HCT116 (cell line): ENCODE data around the gene EFS.

ENCODE experiments used
- POLR2A ChIP-seq: IDR thresholded peaks from 2 replicates; pipeline ENCODE4 v1.7.0; 2011; ENCODE audit warnings: borderline replicate concordance; ENCODE audit not compliant: insufficient read depth, insufficient read length; ENCODE audit errors: extremely low read depth
- ZNF274 ChIP-seq: fragments of 200-500 bp; sonication (Bioruptor generic); IDR thresholded peaks from 2 replicates; pipeline ENCODE4 v1.6.1; 2014; ENCODE audit warnings: mild to moderate bottlenecking, low read depth, low read length, inconsistent platforms

DNA sequence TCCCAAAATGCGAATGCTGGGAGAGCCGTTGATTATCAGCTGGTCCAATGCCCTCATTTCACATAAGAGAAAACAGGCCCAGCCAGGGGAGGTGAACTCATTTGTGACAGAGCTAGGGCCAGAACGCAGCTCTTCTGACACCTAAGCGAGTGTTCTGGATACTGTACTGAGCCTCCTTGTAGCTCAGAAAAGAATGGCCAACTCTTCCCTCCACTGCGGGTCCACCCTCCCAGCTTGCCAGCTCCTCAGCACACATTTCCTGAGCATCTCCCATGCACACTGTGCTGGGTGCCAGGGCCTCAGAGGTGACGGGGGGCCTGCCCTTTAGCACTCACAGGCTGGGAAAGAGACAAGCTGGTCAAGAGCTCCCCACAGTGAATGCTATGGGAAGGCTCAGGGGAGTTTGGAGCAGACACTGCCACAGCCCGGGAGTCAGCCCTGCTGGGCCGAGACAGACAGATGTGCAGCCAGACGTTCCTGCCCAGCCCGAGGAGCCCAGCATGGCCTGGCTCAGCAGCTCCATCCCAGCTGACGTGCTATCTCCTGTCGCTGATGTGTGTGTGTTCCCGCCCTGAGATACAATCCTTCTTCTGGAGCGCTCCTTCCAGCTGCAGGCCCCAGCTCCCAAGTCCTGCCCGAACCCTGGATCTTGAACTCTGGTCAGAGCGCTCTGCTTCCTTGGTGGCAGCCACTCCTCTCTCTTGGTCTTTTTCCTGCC lies 15.4 kb upstream of the EFS start:
- no peak for TF ChIP-seq ZNF274
- TF ChIP-seq POLR2A: no peak
